ENCODE results near the gene RELCH.

- TF ChIP-seq CTCF (IDR thresholded peaks at IDR 0.05) (no peak), POLR2A (IDR thresholded peaks at IDR 0.05) (no peak)
Observed at GRCh38 chr18:62288665-62289008, 101.6 kb downstream of the RELCH start.

Measured in lower leg skin (tissue), 3 donors.